Heart left ventricle (tissue), 16 donors: ENCODE data around the gene CMAS. TPM values are rescaled to one million over a fixed set of nuclear protein-coding genes. Genes with fewer than 3 reads are reported as not detected.

Experiments
- ATAC-seq, 4 donors: fragments of 200-7000 bp; cut with Tn5 transposase; one replicate each; pipeline ENCODE4 v1.9.1; 2020 to 2022; ENCODE audit warnings: moderate library complexity in 4 of 4, mild to moderate bottlenecking in 3 of 4, moderate number of reproducible peaks in 1 of 4
- DNase-seq, 5 donors: peaks; one replicate each; pipeline ENCODE4 v3.0.0-alpha.2; 2020
- H3K27ac ChIP-seq, 12 donors: fragments of 200-600 bp; sonication (generic) in 4 of 12; one replicate each; pipeline versions ENCODE4 v1.5.0 to v1.8.0; 2016 to 2022; ENCODE audit warnings: mild to moderate bottlenecking in 2 of 12
- H3K27me3 ChIP-seq, 9 donors: fragments of 200-600 bp; sonication (generic) in 2 of 9; one replicate each; pipeline versions ENCODE4 v1.5.1 to v1.8.0; 2016 to 2022; ENCODE audit warnings: mild to moderate bottlenecking in 3 of 9
- H3K36me3 ChIP-seq, 9 donors: fragments of 200-600 bp; sonication (generic) in 2 of 9; one replicate each; pipeline versions ENCODE4 v1.5.0 to v1.8.0; 2018 to 2022; ENCODE audit warnings: mild to moderate bottlenecking in 2 of 9
- H3K4me1 ChIP-seq, 12 donors: fragments of 200-600 bp; sonication (generic) in 4 of 12; one replicate each; pipeline versions ENCODE4 v1.5.0 to v1.8.0; 2016 to 2022; ENCODE audit warnings: mild to moderate bottlenecking in 3 of 12
- H3K4me3 ChIP-seq, 12 donors: fragments of 200-600 bp; sonication (generic) in 4 of 12; one replicate each; pipeline versions ENCODE4 v1.5.0 to v1.8.0; 2017 to 2022; ENCODE audit warnings: mild to moderate bottlenecking in 9 of 12, moderate library complexity in 4 of 12
- H3K9me3 ChIP-seq, 12 donors: fragments of 200-600 bp; sonication (generic) in 4 of 12; one replicate each; pipeline versions ENCODE4 v1.5.0 to v1.8.0; 2016 to 2022; ENCODE audit warnings: mild to moderate bottlenecking in 1 of 12
- CTCF ChIP-seq, 12 donors: fragments of 200-600 bp; sonication (generic) in 4 of 12; IDR thresholded peaks; one replicate each; pipeline versions ENCODE4 v1.5.0 to v1.8.0; 2018 to 2022; ENCODE audit warnings: antibody characterized with exemption in 12 of 12, mild to moderate bottlenecking in 5 of 12
- POLR2A ChIP-seq, 2 donors: fragments of 450-650 bp; IDR thresholded peaks; one replicate each; pipeline ENCODE4 v1.6.1; 2017; ENCODE audit warnings: antibody characterized with exemption in 2 of 2, mild to moderate bottlenecking in 2 of 2, moderate library complexity in 2 of 2
- WGBS, 4 donors: extraction: QIAGEN DNeasy Blood & Tissue Kit in 2 of 4; methylation state at CpG; one replicate each; pipeline versions ENCODE4 v1.1.5 to v1.1.7; 2013 to 2018; 5-methylcytosine and 5-hydroxymethylcytosine counted together
- intact Hi-C, 10 donors: fragments of 100-400 bp; cut with DNase I; formaldehyde crosslinking; loops; one replicate each; pipeline versions ENCODE4 v1.11.1 to v1.14.2; 2022
- long read RNA-seq, 3 donors: library from polyadenylated mRNA; unstranded; transcript quantifications; one replicate each; pipeline ENCODE4 v2.0.0, GENCODE V29; 2020 to 2021
- polyA plus RNA-seq, 2 donors: library from polyadenylated mRNA; stranded (reverse); fragments of 200-250 nt; gene quantifications; one replicate each; pipeline ENCODE4 v1.2.3, GENCODE V29; 2013
- total RNA-seq, 9 donors: library from RNA; depleted of rRNA in 2 of 9; stranded (reverse); fragments of >200 nt in 2 of 9; fragmentation: NEBNext Ultra II Directional in 3 of 9; extraction: Animal tissue kit (Norgen Biotek cat#: 25700) in 3 of 9; gene quantifications; one replicate each; pipeline versions ENCODE4 v1.1.0 to v1.2.4, GENCODE V29; 2016 to 2023
- donor health status: ischemic (EF 13 %, LVEDD 7.1; RV severe dilation, severe dysfunction).
- donor health status: healthy with polysubstance abuse.
- donor health status: DM: no; HTN: yes; CAD: no.
- donor health status: DM: no; HTN: no; CAD: no.
- donor health status: ischemic (EF 25% LVEDD 6.9; RV normal size, moderate dysfunction).
- donor health status: ischemic (EF 25% LVEDD 5.7; RV mildly dilated, moderate dysfunction).
- donor health status: healthy.
- donor health status: DM: yes; HTN: yes; CAD: no.
- donor health status: ischemic (EF 35%, LVEDD 5.7; RV mildly dilated, moderate dysfunction).
- donor health status: nonischemic (EF 11% LVEDD 7.7; RV severe dilation, severe dysfunction).
- donor health status: DM: yes; HTN: yes; CAD: no.
- donor health status: PGD.
- donor health status: ischemic (EF 29% LVEDD 5.4; RV normal size, mild dysfunction).
- donor health status: nonischemic (EF 23%, LVEDD 6.1; RV moderate dilation, normal function).

CMAS gene
- total RNA-seq (10 to 100 TPM; 21.5 to 45.3 (median 34.6) TPM), polyA plus RNA-seq (10 to 100 TPM; 24.3 to 55.8 TPM)
- long read RNA-seq, donor 1, transcript CMAS-201 (8 exons, 1,787 nt): major isoform, 83 of 88 reads
- long read RNA-seq, donor 1, partial matches to known transcripts: 1 of 88 reads
- long read RNA-seq, donor 1, other reads (novel, unspliced or antisense): 1 of 88 reads
- long read RNA-seq, donor 2, transcript CMAS-201 (8 exons, 1,787 nt): major isoform, 207 of 224 reads
- long read RNA-seq, donor 2, partial matches to known transcripts: 9 of 224 reads
- long read RNA-seq, donor 2, other reads (novel, unspliced or antisense): 7 of 224 reads
- long read RNA-seq, donor 3, transcript CMAS-201 (8 exons, 1,787 nt): major isoform, 71 of 78 reads
- long read RNA-seq, donor 3, partial matches to known transcripts: 3 of 78 reads
- long read RNA-seq, donor 3, other reads (novel, unspliced or antisense): 4 of 78 reads

GRCh38 chr12:22046090-22046967 is at the start of gene CMAS:
Gene CMAS (plus strand): TSS chr12:22046218. CDS start chr12:22046304, 86 bp downstream.
- 0 to 1% (median 0%) methylated on average over 26 to 64 of the region's 64 CpGs for WGBS, 4 donors
- TF ChIP-seq POLR2A (IDR thresholded peaks at IDR 0.05) (peak in 1 of 2 donors; percentile 73), CTCF (IDR thresholded peaks at IDR 0.05) (no peak)
- peaks cover 0 to 21% (median 11%) of the 10 kb centered on the region in 12 donors for H3K4me1 ChIP-seq
- peak within 1 kb of the TSS; percentile 77 to 100 (median 94) for H3K4me3 ChIP-seq
- H3K36me3 ChIP-seq: peaks cover 0 to 10% (median 0%) of the 10 kb centered on the region in 9 donors
- peak; percentile 81 to 89 (median 87) for DNase-seq
- peak; percentile 75 to 97 (median 94) for ATAC-seq
- peak within 1 kb of the TSS; percentile 54 to 99 (median 91) for H3K27ac ChIP-seq
- H3K9me3 ChIP-seq: no peaks in the 10 kb centered on the region
- intact Hi-C loops: no loop called here
- H3K27me3 ChIP-seq: no peaks in the 10 kb centered on the region

GRCh38 chr12:21998295-21998694 is 47.7 kb upstream of the CMAS start:
- peak overlapping the region in 6 of 12 donors; percentile 11 to 78 (median 46) for H3K27ac ChIP-seq
- H3K4me1 ChIP-seq: peaks cover 0 to 8% (median 0%) of the 10 kb centered on the region in 12 donors
- H3K9me3 ChIP-seq: no peaks in the 10 kb centered on the region
- WGBS, 4 donors: 38 to 54% (median 44%) methylated on average over 2 of the region's 2 CpGs
- ATAC-seq (no peak), DNase-seq (no peak)
- no peaks in the 10 kb centered on the region for H3K36me3 ChIP-seq
- intact Hi-C loops: loop anchor here in 1 of 10 donors (10.0 kb wide), 1 partner anchor 393 kb away; the partner anchor contains the start of gene GYS2
- no peaks in the 10 kb centered on the region for H3K27me3 ChIP-seq
- no peak overlapping the region for H3K4me3 ChIP-seq
- no peak for TF ChIP-seq CTCF (IDR thresholded peaks at IDR 0.05)
- TF ChIP-seq POLR2A (IDR thresholded peaks at IDR 0.05): no peak

GRCh38 chr12:21998782-21999181 is 47.2 kb upstream of the CMAS start:
- Histone ChIP-seq H3K36me3 (no peaks in the 10 kb centered on the region), H3K4me1 (peaks cover 0 to 8% (median 0%) of the 10 kb centered on the region in 12 donors), H3K9me3 (no peaks in the 10 kb centered on the region), H3K27ac (peak overlapping the region in 8 of 12 donors; percentile 9 to 78 (median 48)), H3K27me3 (no peaks in the 10 kb centered on the region), H3K4me3 (no peak overlapping the region)
- TF ChIP-seq CTCF (IDR thresholded peaks at IDR 0.05) (no peak), POLR2A (IDR thresholded peaks at IDR 0.05) (no peak)
- intact Hi-C loops: loop anchor here in 1 of 10 donors (10.0 kb wide), 1 partner anchor 394 kb away; the partner anchor contains the start of gene GYS2
- WGBS, 4 donors: 44 to 73% (median 62%) methylated on average over 1 of the region's 1 CpG
- ATAC-seq (peak in 1 of 4 donors; percentile 32), DNase-seq (no peak)
